ENCODE results near the gene CES2.

- no peak for TF ChIP-seq CTCF (IDR thresholded peaks at IDR 0.05)
- TF ChIP-seq EZH2 (IDR thresholded peaks at IDR 0.05; ENCODE audit: borderline replicate concordance, insufficient read depth, low read depth, low read length, poor library complexity, severe bottlenecking): no peak
These were observed 1.7 kb downstream of the CES2 start for GRCh38 chr16:66936889-66937554.

All from B cell (primary cell).